ENCODE measurements around the gene LSM14A. TPM values are rescaled to one million over a fixed set of nuclear protein-coding genes. Genes with fewer than 3 reads are reported as not detected.

Gene LSM14A
- total RNA-seq, 1 donor from 2014 or later, result 107 TPM

DNA sequence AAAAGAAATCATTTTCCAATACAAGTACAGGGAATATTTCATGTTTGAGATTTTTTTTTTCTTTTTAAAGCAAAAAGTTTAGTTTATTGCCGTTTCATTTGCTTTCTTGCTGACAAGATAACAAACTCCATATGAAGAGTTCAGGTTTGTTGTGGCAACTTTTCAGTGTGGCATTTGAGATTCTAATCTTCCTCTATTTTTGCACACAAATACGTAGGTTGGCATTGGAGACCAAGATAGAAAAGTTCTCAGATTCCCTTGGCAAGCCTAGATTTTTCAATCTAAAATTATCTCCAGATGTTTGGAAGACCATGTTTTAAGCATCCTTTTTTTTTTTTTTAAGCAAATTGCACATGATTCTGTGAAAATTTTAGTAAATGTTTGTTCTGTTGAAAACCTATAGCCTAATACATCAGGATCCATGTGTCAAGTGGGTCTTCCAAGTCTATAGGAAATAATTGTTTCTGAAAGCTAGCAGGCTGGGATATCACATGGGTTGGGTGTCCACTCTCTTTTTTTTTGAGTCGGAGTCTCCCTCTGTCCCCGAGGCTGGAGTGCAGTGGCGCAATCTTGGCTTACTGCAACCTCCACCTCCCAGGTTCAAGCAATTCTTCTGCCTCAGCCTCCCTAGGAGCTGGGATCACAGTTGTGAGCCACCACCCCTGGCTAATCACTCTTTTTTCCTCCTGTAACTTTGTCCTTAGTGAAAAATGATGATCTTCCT lies 84.7 kb downstream of the LSM14A start:
- Histone ChIP-seq H3K36me3 (no peaks in the 10 kb centered on the region), H3K9me3 (no peaks in the 10 kb centered on the region), H3K27ac (peak overlapping the region; percentile 95 to 98), H3K27me3 (no peaks in the 10 kb centered on the region), H3K4me1 (peaks cover 3 to 40% of the 10 kb centered on the region in 2 donors), H3K4me3 (peak overlapping the region in 1 of 2 donors; percentile 83)
- intact Hi-C loops (cut with DNase I), result loop anchor here (5.0 to 10.0 kb wide), 2 partner anchors 80 to 228 kb away; partner anchors contain the start of gene WTIP
- DNase-seq (ENCODE audit: low spot score in 2 of 2), result no peak
- TF ChIP-seq, protein P1, sequence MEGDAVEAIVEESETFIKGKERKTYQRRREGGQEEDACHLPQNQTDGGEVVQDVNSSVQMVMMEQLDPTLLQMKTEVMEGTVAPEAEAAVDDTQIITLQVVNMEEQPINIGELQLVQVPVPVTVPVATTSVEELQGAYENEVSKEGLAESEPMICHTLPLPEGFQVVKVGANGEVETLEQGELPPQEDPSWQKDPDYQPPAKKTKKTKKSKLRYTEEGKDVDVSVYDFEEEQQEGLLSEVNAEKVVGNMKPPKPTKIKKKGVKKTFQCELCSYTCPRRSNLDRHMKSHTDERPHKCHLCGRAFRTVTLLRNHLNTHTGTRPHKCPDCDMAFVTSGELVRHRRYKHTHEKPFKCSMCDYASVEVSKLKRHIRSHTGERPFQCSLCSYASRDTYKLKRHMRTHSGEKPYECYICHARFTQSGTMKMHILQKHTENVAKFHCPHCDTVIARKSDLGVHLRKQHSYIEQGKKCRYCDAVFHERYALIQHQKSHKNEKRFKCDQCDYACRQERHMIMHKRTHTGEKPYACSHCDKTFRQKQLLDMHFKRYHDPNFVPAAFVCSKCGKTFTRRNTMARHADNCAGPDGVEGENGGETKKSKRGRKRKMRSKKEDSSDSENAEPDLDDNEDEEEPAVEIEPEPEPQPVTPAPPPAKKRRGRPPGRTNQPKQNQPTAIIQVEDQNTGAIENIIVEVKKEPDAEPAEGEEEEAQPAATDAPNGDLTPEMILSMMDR (IDR thresholded peaks at IDR 0.05), result no peak

DNA sequence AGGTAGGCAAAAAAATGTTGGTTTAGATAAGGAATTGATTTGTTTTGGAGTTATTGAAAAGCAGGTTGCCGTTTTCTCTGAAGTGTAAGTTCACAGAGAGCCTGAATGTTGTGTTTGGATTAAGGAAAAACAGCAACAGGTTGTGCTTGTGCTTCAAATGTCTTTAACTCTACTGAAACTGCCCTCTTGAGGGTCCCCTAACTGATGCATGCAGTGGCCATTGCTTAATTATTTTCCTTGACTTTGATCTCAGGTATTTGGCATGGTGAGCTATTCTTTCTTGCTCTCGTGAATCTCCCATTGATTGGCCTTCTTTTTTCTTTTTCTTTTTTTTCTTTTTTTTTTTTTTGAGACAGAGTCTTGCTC lies 85.2 kb downstream of the LSM14A start:
- H3K36me3 ChIP-seq, result no peaks in the 10 kb centered on the region
- TF ChIP-seq, protein P1 (IDR thresholded peaks at IDR 0.05), result no peak
- H3K27me3 ChIP-seq, result no peaks in the 10 kb centered on the region
- H3K27ac ChIP-seq, result peak overlapping the region; percentile 95 to 98
- DNase-seq (ENCODE audit: low spot score in 2 of 2), result no peak
- no peak overlapping the region for H3K4me3 ChIP-seq
- intact Hi-C loops (cut with DNase I), result loop anchor here (5.0 to 10.0 kb wide), 2 partner anchors 80 to 227 kb away; partner anchors contain the start of gene WTIP
- H3K9me3 ChIP-seq, result no peaks in the 10 kb centered on the region
- peaks cover 3 to 42% of the 10 kb centered on the region in 2 donors for H3K4me1 ChIP-seq

DNA sequence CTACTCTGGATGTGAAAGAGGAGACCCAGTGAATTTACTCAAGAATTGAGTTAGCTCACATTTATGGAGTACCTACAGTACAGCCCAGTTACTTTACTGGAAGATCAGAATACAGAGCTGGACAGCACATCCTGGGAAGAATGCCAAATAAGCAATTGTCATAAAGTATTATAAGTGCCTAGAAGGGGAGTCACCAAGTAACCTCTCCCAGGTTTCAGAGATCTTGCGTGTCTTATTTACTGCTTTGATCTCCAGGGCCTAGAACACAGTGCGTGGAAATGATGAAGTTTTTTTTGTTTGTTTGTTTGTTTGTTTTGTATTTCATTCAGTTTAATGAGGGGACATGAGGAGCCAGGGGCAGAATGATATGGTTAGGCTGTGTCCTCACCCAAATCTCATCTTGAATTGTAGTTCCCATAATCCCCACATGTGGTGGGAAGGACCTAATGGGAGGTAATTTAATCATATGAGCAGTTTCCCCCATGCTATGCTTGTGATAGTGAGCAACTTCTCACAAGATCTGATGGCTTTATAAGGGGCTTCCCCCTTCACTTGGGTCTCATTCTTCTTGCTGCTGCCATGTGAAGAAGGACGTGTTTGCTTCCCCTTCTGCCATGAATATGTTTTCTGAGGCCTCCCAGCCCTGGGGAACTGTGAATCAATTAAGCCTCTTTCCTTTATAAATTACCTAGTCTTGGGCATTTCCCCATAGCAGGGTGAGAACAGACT lies 87.2 kb downstream of the LSM14A start:
- intact Hi-C loops (cut with DNase I), result loop anchor here (5.0 to 10.0 kb wide), 2 partner anchors 78 to 225 kb away; partner anchors contain the start of gene WTIP
- TF ChIP-seq, protein P1 (IDR thresholded peaks at IDR 0.05), result no peak
- H3K27me3 ChIP-seq, result no peaks in the 10 kb centered on the region
- H3K4me1 ChIP-seq, result peaks cover 3 to 42% of the 10 kb centered on the region in 2 donors
- H3K9me3 ChIP-seq, result no peaks in the 10 kb centered on the region
- H3K4me3 ChIP-seq, result no peak overlapping the region
- H3K36me3 ChIP-seq, result no peaks in the 10 kb centered on the region
- H3K27ac ChIP-seq, result peak overlapping the region; percentile 16 to 23
- no peak for DNase-seq (ENCODE audit: low spot score in 2 of 2)

DNA sequence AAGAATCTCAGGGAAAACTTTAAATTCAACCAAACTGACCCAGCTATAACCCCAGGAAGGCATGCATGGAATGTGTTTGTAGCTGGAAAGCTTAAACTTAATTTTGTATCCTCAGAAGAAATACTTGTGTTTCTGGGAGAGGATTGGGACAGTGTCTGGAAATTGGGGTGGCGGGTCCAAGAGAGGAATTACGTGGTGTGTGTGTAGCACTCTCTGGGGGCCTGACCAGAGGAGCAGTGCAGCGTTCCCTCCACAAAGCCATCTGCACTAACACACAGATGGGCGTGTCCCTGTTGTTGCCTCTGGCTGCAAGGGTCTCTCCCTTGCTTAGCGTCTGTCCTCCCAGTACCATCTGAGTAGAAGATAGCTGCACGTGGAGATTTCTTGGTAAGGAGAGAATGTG lies 88.5 kb downstream of the LSM14A start:
- DNase-seq (ENCODE audit: low spot score in 2 of 2), result no peak
- intact Hi-C loops (cut with DNase I), result no loop called here
- no peaks in the 10 kb centered on the region for H3K9me3 ChIP-seq
- peak overlapping the region in 1 of 2 donors; percentile 1 for H3K4me3 ChIP-seq
- TF ChIP-seq, protein P1 (IDR thresholded peaks at IDR 0.05), result no peak
- H3K4me1 ChIP-seq, result peaks cover 3 to 47% of the 10 kb centered on the region in 2 donors
- H3K36me3 ChIP-seq, result no peaks in the 10 kb centered on the region
- no peaks in the 10 kb centered on the region for H3K27me3 ChIP-seq
- peak overlapping the region in 1 of 2 donors; percentile 34 for H3K27ac ChIP-seq

DNA sequence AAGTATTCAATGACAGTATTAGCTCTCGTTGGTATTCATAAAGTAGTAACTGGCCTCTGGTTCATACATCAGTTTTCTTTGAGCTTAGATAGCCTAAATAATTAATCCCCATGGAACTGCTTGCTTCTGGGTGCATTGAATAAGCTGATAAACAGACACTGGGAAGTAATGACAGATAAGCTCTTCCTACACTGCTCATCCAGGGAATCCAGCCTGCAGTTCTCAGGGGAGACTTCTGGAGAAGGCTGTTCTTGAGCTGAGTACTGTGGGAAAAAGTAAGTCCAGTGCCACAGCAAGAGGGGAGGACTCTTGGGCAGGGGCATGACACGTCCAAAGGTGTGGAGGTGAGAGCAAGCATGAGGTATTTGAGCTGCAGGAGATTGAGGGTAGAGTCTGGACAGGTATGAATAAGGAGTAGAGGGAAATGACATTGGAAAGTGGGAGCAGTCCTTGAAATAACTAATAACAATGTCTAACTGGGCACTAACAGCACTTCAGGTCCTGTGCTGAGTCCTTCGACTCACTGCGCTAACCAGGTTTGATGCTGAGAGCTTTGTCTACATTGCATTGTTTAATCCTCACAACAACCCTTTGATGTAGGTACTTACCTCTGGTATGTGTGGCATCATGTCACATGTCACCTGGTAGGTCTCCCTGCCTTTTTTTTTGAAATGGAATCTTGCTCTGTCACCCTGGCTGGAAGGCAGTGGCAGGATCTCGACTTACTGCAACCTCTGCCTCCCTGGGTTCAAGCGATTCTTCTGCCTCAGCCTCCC lies 89.2 kb downstream of the LSM14A start:
- Histone ChIP-seq H3K9me3 (no peaks in the 10 kb centered on the region), H3K27me3 (no peaks in the 10 kb centered on the region), H3K4me3 (peak overlapping the region in 1 of 2 donors; percentile 1), H3K27ac (peak overlapping the region in 1 of 2 donors; percentile 36), H3K36me3 (no peaks in the 10 kb centered on the region), H3K4me1 (peaks cover 3 to 42% of the 10 kb centered on the region in 2 donors)
- intact Hi-C loops (cut with DNase I), result no loop called here
- DNase-seq (ENCODE audit: low spot score in 2 of 2), result no peak
- TF ChIP-seq, protein P1 (IDR thresholded peaks at IDR 0.05), result no peak

All from ascending aorta (tissue), 2 donors.